Stimulated activated CD8-positive, alpha-beta memory T cell treated with anti-CD3 and anti-CD28 coated beads, Interleukin-4, amount 100 ng/mL, for 4 hours (primary cell): Measurements from ENCODE around the gene MST1R.
A peak's percentile ranks its signal among the peaks of the same experiment; 100 is the strongest.
"Not testable (repeated sequence)": the region's sequence is repeated elsewhere in the genome, so short reads cannot be mapped to it uniquely, and the experiment has no call there.

Source experiments
- DNase-seq, 2 donors: peaks; one replicate each; pipeline ENCODE4 v3.0.0-alpha.2; 2020; ENCODE audit warnings: low read depth in 2 of 2, low spot score in 1 of 2

MST1R gene

DNA sequence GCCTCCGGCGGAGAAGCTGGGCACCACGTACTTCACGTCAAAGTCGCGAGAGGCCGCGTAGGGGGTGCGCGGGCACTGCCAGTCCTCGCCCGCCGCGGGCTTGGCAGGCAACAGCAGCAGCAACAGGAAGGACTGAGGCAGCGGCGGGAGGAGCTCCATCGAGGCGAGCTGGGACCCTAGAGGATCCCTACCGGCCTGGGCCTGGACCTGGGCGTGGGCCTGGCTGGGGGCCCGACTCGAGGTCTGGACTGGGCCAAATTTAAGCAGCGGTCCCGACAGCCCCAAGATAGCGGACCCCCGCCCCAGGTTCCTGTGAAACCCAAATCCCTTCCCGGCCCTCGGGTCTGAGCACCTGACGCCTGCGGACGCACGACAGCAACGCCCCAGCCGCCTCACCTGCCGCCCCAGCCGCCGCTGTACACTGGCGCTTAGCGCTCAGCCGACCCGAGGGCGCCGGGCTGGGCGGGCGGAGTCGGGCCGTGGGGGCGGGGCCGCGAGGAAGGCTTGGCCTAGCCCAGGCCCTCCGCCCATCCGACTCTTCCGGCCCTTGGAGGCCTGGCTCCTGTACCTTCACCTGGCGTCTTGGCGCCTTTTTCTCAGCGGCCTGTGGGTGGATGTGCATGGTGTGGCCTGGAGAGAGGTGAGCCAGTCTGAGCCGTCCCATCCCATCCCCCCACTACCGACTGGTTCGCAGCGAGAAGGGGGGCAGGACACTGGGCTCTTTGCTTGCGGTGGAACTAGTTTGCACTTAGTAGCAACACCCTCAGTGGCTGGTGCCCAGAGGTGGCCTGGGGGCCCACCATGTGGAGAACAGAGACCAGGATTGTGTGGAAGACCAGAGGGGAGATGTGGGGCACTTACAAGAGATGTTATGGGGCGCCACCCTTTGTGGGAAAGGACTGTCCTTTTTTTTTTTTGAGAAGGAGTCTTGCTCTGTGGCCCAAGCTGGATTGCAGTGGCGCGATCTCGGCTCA is at the start of gene MST1R:
TSS of gene MST1R (minus strand) at position 423 of the 974 bp plus-strand sequence. CDS start at position 159, 264 bp downstream.
- DNase-seq = peak; percentile 26 to 41

DNA sequence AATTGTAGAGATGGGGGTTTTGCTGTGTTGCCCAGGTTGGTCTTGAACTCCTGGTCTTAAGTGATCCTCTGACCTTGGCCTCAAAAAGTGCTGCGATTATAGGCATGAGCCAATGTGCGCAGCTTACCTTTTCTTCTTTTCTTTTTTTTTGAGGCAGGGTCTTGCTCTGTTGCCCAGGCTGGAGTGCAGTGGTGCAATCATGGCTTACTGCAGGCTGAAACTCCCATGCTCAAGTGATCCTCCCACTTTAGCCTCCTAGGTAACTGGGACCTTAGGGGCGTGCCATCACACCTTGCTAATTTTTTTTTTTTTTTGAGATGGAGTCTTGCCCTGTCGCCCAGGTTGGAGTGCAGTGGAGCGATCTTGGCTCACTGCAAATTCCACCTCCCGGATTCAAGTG is 49.3 kb upstream of the MST1R start:
- DNase-seq = no peak

DNA sequence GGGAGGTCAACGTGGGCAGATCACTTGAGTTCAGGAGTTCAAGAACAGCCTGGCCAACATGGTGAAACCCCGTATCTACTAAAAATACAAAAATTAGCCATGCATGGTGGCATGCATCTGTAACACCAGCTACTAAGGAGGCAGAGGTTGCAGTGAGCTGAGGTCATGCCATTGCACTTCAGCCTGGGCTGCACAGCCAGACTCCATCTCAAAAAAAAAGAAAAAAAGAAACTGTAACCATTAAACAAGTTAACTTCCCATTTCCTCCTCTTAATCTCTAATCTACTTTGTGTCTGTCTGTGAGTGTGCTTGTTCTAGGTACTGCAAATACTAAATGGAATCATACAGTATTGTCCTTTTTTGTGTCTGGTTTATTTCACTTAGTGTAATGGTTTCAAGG is 39.0 kb upstream of the MST1R start:
- DNase-seq = no peak

GRCh38 chr3:49940667-49941249 is 37.1 kb upstream of the MST1R start:
- DNase-seq = no peak

DNA sequence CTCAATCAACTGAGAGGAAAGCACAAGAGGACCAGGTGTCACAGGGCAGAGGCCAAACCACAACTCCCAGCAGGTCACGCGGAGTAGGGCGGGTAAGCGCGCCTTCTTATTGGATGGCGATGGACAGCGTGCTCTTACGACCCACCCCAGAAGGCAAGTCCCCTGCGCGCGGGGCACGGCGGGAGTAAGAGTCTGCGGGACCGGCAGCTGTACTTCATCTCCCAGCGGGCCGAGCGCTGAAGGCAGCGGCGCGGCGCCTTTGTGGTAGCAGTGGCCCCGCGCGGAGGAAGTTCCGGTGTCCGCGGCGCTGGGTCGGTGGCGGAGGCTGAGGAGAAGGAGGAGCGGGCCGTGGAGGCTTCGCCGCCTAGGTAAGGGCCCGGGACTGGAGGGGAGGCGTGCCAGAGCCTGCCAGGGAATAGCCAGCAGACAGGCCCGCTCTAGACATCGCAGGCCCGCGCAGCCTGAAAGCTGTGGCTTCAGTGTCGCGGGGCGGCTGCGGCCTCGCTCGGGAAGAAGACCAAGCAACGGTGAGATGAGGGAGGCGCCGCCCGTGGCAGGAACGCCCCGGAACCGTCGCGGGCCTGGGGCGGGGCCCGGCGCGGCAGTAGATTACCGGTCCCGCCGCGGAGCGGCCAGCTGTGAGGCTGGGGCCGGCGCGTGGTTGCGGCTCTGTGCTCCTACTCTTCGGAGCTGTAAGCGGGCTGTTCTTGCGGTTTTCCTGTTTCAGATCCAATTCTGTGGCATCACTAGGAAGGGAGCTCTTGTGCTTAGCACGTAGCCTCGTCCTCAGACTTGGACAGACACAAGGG is 36.4 kb upstream of the MST1R start, which contains the start of gene RBM6:
TSS of gene RBM6 (plus strand) at position 293 of the 809 bp plus-strand sequence. CDS start 22,492 bp downstream, outside the sequence.
- peak; percentile 83 to 89 for DNase-seq

DNA sequence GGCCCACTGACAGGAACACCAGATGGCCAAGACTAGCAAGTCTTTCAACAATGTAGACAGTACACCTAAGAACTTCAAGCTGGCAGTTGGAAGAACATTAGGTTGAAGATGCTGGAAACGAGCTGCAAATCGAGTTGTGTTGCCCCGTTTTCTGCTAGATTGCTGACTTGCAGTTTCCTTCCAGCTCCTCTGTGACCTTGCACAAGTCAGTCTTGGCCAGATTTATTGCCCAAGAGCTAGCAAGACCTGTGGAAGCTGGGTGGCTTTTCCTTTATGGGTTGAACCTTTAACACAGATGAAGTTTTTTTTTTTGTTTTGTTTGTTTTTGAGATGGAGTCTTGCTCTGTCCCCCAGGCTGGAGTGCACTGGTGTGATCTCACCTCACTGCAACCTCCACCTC is 33.4 kb upstream of the MST1R start:
- no peak for DNase-seq

DNA sequence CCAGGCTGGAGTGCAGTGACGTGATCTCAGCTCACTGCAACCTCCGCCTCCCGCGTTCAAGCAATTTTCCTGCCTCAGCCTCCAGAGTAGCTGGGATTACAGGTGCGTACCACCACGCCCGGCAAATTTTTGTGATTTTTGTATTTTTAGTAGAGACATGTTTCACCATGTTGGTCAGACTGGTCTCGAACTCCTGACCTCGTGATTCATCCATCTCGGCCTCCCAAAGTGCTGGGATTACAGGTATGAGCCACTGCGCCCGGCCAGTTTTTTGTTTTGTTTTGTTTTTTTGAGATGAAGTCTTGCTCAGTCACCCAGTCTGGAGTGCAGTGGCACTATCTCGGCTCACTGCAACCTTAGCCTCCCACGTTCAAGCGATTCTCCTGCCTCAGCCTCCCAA is 28.6 kb upstream of the MST1R start:
- not testable (repeated sequence) for DNase-seq

DNA sequence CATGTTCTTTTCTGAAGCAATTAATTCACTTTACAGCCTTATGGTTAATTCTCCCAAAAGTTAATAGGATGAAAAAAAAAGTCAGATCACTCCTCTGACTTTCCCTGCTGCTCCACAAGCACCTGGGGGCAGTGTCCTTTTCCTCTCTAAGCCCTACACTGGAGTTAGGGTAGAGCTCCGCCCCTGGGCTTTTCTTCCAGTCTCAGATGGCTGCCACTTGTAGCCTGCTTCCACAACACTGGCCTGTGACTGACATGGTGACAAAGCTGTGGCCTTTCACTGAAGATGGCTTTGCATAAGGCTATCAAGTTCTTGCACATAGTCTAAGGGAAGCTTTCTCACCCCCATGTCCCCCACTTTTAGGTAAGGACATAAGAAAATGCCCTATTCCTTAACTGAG is 27.2 kb upstream of the MST1R start:
- DNase-seq = no peak

DNA sequence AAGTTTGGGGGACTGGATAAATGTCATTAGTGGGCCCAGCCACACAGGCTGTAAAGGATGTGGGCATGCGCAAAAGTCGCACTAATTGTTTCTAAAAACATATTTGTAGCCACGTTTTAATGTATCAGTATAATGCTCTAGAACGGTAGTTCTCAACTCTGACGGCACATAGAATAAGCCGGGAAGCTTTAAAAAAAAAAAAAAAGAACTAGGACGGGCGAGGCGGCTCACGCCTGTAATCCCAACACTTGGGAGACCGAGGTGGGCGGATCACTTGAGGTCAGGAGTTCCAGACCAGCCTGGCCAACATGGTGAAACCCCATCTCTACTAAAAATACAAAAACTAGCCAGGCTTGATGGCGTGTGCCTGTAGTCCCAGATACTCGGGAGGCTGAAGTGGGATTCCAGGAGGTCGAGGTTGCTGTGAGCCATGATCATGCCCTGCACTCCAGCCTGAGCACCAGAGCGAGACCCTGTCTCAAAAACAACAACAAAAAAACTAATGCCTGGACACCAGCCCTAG is 26.6 kb upstream of the MST1R start:
- no peak for DNase-seq

- peak; percentile 68 to 72 for DNase-seq
Observed at GRCh38 chr3:49929291-49930167, 25.9 kb upstream of the MST1R start, which contains the start of gene MON1A. MON1A (minus strand) TSS chr3:49929811; CDS start chr3:49913346, 16,465 bp downstream.

- DNase-seq = no peak
Observed at GRCh38 chr3:49928481-49929017, 24.9 kb upstream of the MST1R start.

DNA sequence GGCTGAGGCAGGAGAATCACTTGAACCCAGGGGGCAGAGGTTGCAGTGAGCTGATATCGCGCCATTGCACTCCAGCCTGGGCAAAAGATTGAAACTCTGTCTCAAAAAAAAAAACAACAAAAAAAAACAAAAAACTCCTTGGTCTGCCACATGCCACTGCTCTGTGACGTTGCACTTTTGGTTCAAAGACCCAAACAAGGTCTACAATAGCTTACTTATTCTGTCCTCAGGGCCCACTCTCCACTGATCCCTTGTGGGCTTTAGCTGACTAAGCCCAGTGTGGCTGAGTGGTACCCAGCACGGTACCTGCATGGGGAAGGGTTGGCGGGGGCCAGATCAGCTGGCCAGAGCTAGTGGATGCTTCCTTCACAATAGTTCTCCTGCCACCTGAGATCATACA is 24.1 kb upstream of the MST1R start:
- no peak for DNase-seq

- no peak for DNase-seq
Observed at GRCh38 chr3:49926117-49926728, 22.6 kb upstream of the MST1R start.

GRCh38 chr3:49925485-49925884 is 21.8 kb upstream of the MST1R start:
- no peak for DNase-seq

DNA sequence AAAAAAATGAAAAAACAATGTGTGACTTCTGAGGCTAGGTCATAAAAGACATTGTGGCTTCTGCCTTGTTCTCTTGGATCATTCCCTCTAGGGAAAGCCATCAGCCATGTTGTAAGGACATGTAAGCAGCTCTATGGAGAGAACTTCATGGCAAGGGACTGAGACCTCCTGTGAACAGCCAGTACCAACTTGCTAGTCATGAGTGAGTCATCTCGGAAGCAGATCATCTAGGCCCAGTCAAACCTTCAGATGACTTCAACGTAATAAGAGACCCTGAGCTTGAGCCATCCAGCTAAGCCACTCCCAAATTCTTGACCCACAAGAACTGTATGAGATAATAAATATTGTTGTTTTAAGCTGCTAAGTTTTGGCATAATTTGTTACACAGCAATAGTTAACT is 21.0 kb upstream of the MST1R start:
- no peak for DNase-seq

GRCh38 chr3:49917806-49918590 is 14.3 kb upstream of the MST1R start:
- not testable (repeated sequence) for DNase-seq

- no peak for DNase-seq
Observed at GRCh38 chr3:49916686-49917085, 13.0 kb upstream of the MST1R start.

GRCh38 chr3:49914906-49915305 is 11.2 kb upstream of the MST1R start:
- DNase-seq = no peak

- no peak for DNase-seq
Observed at GRCh38 chr3:49912881-49913281, 9.2 kb upstream of the MST1R start.
